Mammary epithelial cell (primary cell): Measurements from ENCODE around the gene COMMD10.

Source experiments
- CTCF ChIP-seq, 2 donors: IDR thresholded peaks in 1 of 2; conservative IDR thresholded peaks in 1 of 2; 2 replicates each; pipeline ENCODE4 v1.5.1; 2011 to 2012; ENCODE audit warnings: inconsistent platforms in 2 of 2, low read length in 2 of 2, mild to moderate bottlenecking in 2 of 2, control low read depth in 1 of 2, low read depth in 1 of 2; ENCODE audit not compliant: insufficient read depth in 1 of 2; ENCODE audit errors: extremely low read depth in 1 of 2
- EZH2 ChIP-seq: IDR thresholded peaks from 2 replicates; pipeline ENCODE4 v1.6.1; 2012; ENCODE audit warnings: low read length, inconsistent platforms, borderline replicate concordance

DNA sequence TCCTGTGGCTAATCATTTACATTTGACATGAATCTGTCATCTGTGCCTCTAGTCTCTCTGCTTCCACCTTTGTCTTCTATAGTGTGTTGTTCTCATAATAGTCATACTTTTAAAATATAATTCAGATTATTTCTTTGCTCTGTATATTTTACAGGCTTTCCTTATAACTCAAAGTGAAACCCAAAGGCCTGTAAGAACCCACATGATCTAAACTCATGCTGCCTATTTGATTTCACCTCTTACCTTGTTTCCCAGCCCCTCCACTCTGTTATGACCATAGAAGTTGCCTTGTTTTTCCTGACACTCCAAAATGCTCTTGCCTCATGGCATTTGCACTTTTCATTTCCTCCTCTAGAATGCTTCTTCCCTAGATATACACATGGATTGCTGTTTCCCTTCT is 74.2 kb downstream of the COMMD10 start:
- no peak for TF ChIP-seq CTCF (conservative IDR thresholded peaks at IDR 0.05 in 1 of 2, IDR thresholded peaks at IDR 0.05 in 1 of 2; ENCODE audit: extremely low read depth in 1 of 2, insufficient read depth in 1 of 2, low read depth in 1 of 2, low read length in 2 of 2)
- no peak for TF ChIP-seq EZH2
